Prostate gland (tissue), 2 donors: Measurements from ENCODE around the gene CTNNA2.

Experiments
- POLR2A ChIP-seq: fragments of 450-650 bp; IDR thresholded peaks from one replicate; pipeline ENCODE4 v1.6.1; 2016; ENCODE audit warnings: antibody characterized with exemption, mild to moderate bottlenecking
- POLR2AphosphoS5 ChIP-seq: sonication (generic); formaldehyde crosslinking; IDR thresholded peaks from one replicate; pipeline ENCODE4 v1.6.1; 2017; ENCODE audit warnings: antibody characterized with exemption
- TF ChIP-seq, protein P1 (sequence below), 4 experiments: fragments of 200-600 bp in 2 of 4; fragments of 450-650 bp in 2 of 4; sonication (generic) in 2 of 4; IDR thresholded peaks; 1 replicate in 3 of 4; 2 replicates in 1 of 4; pipeline ENCODE4 v1.5.1; 2016 to 2019; ENCODE audit warnings: antibody characterized with exemption in 4 of 4, mild to moderate bottlenecking in 2 of 4, moderate library complexity in 2 of 4

GRCh38 chr2:79915455-79915854 is 402.6 kb downstream of the CTNNA2 start:
- TF ChIP-seq, protein P1, sequence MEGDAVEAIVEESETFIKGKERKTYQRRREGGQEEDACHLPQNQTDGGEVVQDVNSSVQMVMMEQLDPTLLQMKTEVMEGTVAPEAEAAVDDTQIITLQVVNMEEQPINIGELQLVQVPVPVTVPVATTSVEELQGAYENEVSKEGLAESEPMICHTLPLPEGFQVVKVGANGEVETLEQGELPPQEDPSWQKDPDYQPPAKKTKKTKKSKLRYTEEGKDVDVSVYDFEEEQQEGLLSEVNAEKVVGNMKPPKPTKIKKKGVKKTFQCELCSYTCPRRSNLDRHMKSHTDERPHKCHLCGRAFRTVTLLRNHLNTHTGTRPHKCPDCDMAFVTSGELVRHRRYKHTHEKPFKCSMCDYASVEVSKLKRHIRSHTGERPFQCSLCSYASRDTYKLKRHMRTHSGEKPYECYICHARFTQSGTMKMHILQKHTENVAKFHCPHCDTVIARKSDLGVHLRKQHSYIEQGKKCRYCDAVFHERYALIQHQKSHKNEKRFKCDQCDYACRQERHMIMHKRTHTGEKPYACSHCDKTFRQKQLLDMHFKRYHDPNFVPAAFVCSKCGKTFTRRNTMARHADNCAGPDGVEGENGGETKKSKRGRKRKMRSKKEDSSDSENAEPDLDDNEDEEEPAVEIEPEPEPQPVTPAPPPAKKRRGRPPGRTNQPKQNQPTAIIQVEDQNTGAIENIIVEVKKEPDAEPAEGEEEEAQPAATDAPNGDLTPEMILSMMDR (IDR thresholded peaks at IDR 0.05), result no peak
- TF ChIP-seq POLR2A (no peak), POLR2AphosphoS5 (no peak)
